Liver (tissue), 9 donors: Measurements from ENCODE around the gene PRMT5. TPM values are rescaled to one million over a fixed set of nuclear protein-coding genes. Genes with fewer than 3 reads are reported as not detected.

Experiments used
- DNase-seq: peaks from one replicate; pipeline ENCODE4 v3.0.0-alpha.2; 2017; ENCODE audit warnings: low spot score
- H3K27ac ChIP-seq, 2 donors: one replicate each; pipeline ENCODE4 v1.7.0; 2013; ENCODE audit warnings: inconsistent platforms in 2 of 2, low read length in 2 of 2, control low read depth in 1 of 2, low read depth in 1 of 2, mild to moderate bottlenecking in 1 of 2
- H3K27me3 ChIP-seq, 4 donors: one replicate each; pipeline versions ENCODE4 v1.6.1 to v1.7.0; 2013; ENCODE audit warnings: low read length in 3 of 4, inconsistent platforms in 1 of 4, mild to moderate bottlenecking in 1 of 4, moderate library complexity in 1 of 4; ENCODE audit not compliant: control insufficient read depth in 4 of 4, insufficient read depth in 4 of 4
- H3K36me3 ChIP-seq, 4 donors: one replicate each; pipeline versions ENCODE4 v1.6.1 to v1.7.0; 2013; ENCODE audit warnings: low read length in 3 of 4, mild to moderate bottlenecking in 3 of 4, low read depth in 1 of 4, moderate library complexity in 1 of 4; ENCODE audit not compliant: control insufficient read depth in 4 of 4, insufficient read depth in 3 of 4
- H3K4me1 ChIP-seq, 4 donors: one replicate each; pipeline versions ENCODE4 v1.6.1 to v1.7.0; 2013; ENCODE audit warnings: low read length in 3 of 4, mild to moderate bottlenecking in 3 of 4, moderate library complexity in 1 of 4; ENCODE audit not compliant: control insufficient read depth in 4 of 4, insufficient read depth in 4 of 4
- H3K4me3 ChIP-seq, 3 donors: one replicate each; pipeline versions ENCODE4 v1.6.1 to v1.7.0; 2013; ENCODE audit warnings: low read length in 3 of 3, control low read depth in 1 of 3, low read depth in 1 of 3, mild to moderate bottlenecking in 1 of 3
- H3K9ac ChIP-seq, 2 donors: one replicate each; pipeline ENCODE4 v1.7.0; 2013; ENCODE audit warnings: low read length in 2 of 2, mild to moderate bottlenecking in 2 of 2, moderate library complexity in 2 of 2, control low read depth in 1 of 2, low read depth in 1 of 2
- H3K9me3 ChIP-seq, 4 donors: one replicate each; pipeline versions ENCODE4 v1.6.1 to v1.7.0; 2013; ENCODE audit warnings: low read length in 3 of 4; ENCODE audit not compliant: control insufficient read depth in 4 of 4
- EGR1 ChIP-seq, 2 donors: IDR thresholded peaks; 2 replicates each; pipeline ENCODE4 v1.6.1; 2016 to 2018; ENCODE audit warnings: antibody characterized with exemption in 2 of 2, low read depth in 2 of 2
- FOXA1 ChIP-seq: IDR thresholded peaks from 2 replicates; pipeline ENCODE4 v1.6.1; 2016; ENCODE audit warnings: antibody characterized with exemption
- FOXA2 ChIP-seq: IDR thresholded peaks from 2 replicates; pipeline ENCODE4 v1.6.1; 2016; ENCODE audit warnings: antibody characterized with exemption
- GABPA ChIP-seq, 2 donors: IDR thresholded peaks in 1 of 2; conservative IDR thresholded peaks in 1 of 2; 2 replicates each; pipeline ENCODE4 v1.6.1; 2016; ENCODE audit warnings: antibody characterized with exemption in 2 of 2, mild to moderate bottlenecking in 1 of 2, moderate library complexity in 1 of 2
- HNF4A ChIP-seq, 2 donors: conservative IDR thresholded peaks; 2 replicates each; pipeline ENCODE4 v1.6.1; 2016; ENCODE audit warnings: antibody characterized with exemption in 2 of 2, mild to moderate bottlenecking in 2 of 2
- HNF4G ChIP-seq: IDR thresholded peaks from 2 replicates; pipeline ENCODE4 v1.6.1; 2016; ENCODE audit warnings: antibody characterized with exemption
- JUND ChIP-seq, 2 donors: IDR thresholded peaks; 2 replicates each; pipeline ENCODE4 v1.6.1; 2016; ENCODE audit warnings: antibody characterized with exemption in 2 of 2
- NR2F2 ChIP-seq: IDR thresholded peaks from 2 replicates; pipeline ENCODE4 v1.6.1; 2016; ENCODE audit warnings: antibody characterized with exemption
- RAD21 ChIP-seq, 2 donors: IDR thresholded peaks; 2 replicates each; pipeline ENCODE4 v1.6.1; 2016; ENCODE audit warnings: antibody characterized with exemption in 2 of 2, mild to moderate bottlenecking in 2 of 2
- RXRA ChIP-seq, 2 donors: IDR thresholded peaks; 2 replicates each; pipeline ENCODE4 v1.6.1; 2017 to 2018; ENCODE audit warnings: antibody characterized with exemption in 2 of 2, mild to moderate bottlenecking in 1 of 2
- SP1 ChIP-seq: IDR thresholded peaks from 2 replicates; pipeline ENCODE4 v1.6.1; 2018; ENCODE audit warnings: antibody characterized with exemption, mild to moderate bottlenecking
- TAF1 ChIP-seq: conservative IDR thresholded peaks from 2 replicates; pipeline ENCODE4 v1.6.1; 2016; ENCODE audit warnings: antibody characterized with exemption, mild to moderate bottlenecking
- YY1 ChIP-seq: IDR thresholded peaks from 2 replicates; pipeline ENCODE4 v1.6.1; 2016; ENCODE audit warnings: antibody characterized with exemption, mild to moderate bottlenecking
- WGBS: extraction: QIAGEN DNeasy Blood & Tissue Kit; methylation state at CpG from one replicate; pipeline ENCODE4 v1.1.7; 2013; 5-methylcytosine and 5-hydroxymethylcytosine counted together
- polyA plus RNA-seq, 2 donors: library from polyadenylated mRNA; stranded (reverse) in 1 of 2; unstranded in 1 of 2; fragments of 200-250 nt in 1 of 2; fragments of >200 nt in 1 of 2; fragmentation: Nextera tagmentation in 1 of 2; extraction: Ambion mirVana in 1 of 2; gene quantifications; one replicate each; pipeline versions ENCODE4 v1.2.1 to v1.2.3, GENCODE V29; 2013 to 2015
- total RNA-seq, 2 donors: library from RNA; depleted of rRNA; stranded (reverse); fragments of >200 nt; gene quantifications; one replicate each; pipeline ENCODE4 v1.2.3, GENCODE V29; 2014
- TF ChIP-seq, protein P1 (sequence below): IDR thresholded peaks from 2 replicates; pipeline ENCODE4 v1.6.1; 2016; ENCODE audit warnings: antibody characterized with exemption
- TF ChIP-seq, protein P2 (sequence below): IDR thresholded peaks from 2 replicates; pipeline ENCODE4 v1.6.1; 2016; ENCODE audit warnings: antibody characterized with exemption
- TF ChIP-seq, protein P3 (sequence below): IDR thresholded peaks from 2 replicates; pipeline ENCODE4 v1.6.1; 2016; ENCODE audit warnings: antibody characterized with exemption
- TF ChIP-seq, protein P4 (sequence below): IDR thresholded peaks from 2 replicates; pipeline ENCODE4 v1.6.1; 2016; ENCODE audit warnings: antibody characterized with exemption, mild to moderate bottlenecking
- TF ChIP-seq, protein P5 (sequence below): fragments of 150-350 bp; IDR thresholded peaks from 2 replicates; pipeline ENCODE4 v1.5.1; 2017; ENCODE audit warnings: improper control_type of control experiment, low read depth, low read length; ENCODE audit not compliant: missing input control
- donor health status: healthy.
- donor health status: healthy.
- donor health status: healthy.
- donor health status: healthy.
- donor health status: healthy.

Gene PRMT5
- total and polyA plus RNA-seq, 4 donors: 14.1 to 28.2 (median 26.8) TPM

DNA sequence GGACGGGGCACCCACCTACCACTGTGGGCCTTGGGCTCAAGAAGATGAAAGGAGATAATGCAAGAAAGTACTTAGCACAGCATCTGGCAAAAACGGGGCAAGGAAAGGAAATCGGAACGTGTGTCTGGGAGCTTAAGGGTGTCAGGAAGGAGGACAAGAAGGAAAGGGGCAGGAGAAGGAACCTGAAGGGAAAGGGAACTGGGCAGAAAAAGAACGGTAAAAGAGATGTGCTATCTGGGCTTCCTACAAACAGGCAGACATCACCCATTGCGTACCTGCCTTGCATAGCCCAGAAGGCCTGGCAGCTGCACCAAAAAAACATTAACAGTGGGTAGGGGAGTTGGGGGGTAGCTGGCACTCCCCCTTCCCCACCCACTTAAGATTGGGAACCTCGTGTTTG, 47.1 kb downstream of the PRMT5 start:
- H3K27me3 ChIP-seq: no peaks in the 10 kb centered on the region
- peaks cover 0 to 22% (median 17%) of the 10 kb centered on the region in 4 donors for H3K36me3 ChIP-seq
- H3K27ac ChIP-seq: no peak overlapping the region
- no peak for DNase-seq
- 44% methylated on average over 7 of the region's 7 CpGs for WGBS
- TF ChIP-seq, protein P1, sequence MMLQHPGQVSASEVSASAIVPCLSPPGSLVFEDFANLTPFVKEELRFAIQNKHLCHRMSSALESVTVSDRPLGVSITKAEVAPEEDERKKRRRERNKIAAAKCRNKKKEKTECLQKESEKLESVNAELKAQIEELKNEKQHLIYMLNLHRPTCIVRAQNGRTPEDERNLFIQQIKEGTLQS: no peak
- TF ChIP-seq JUND (IDR thresholded peaks at IDR 0.05) (no peak), FOXA1 (no peak), FOXA2 (no peak), RXRA (IDR thresholded peaks at IDR 0.05) (no peak), TAF1 (no peak), GABPA (IDR thresholded peaks at IDR 0.05 in 1 of 2, conservative IDR thresholded peaks at IDR 0.05 in 1 of 2) (no peak), NR2F2 (no peak), SP1 (no peak), RAD21 (IDR thresholded peaks at IDR 0.05) (no peak), YY1 (no peak), HNF4G (no peak), HNF4A (conservative IDR thresholded peaks at IDR 0.05) (no peak), EGR1 (IDR thresholded peaks at IDR 0.05; ENCODE audit: low read depth in 2 of 2) (no peak)
- TF ChIP-seq, protein P2, sequence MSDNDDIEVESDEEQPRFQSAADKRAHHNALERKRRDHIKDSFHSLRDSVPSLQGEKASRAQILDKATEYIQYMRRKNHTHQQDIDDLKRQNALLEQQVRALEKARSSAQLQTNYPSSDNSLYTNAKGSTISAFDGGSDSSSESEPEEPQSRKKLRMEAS: no peak
- TF ChIP-seq, protein P3, sequence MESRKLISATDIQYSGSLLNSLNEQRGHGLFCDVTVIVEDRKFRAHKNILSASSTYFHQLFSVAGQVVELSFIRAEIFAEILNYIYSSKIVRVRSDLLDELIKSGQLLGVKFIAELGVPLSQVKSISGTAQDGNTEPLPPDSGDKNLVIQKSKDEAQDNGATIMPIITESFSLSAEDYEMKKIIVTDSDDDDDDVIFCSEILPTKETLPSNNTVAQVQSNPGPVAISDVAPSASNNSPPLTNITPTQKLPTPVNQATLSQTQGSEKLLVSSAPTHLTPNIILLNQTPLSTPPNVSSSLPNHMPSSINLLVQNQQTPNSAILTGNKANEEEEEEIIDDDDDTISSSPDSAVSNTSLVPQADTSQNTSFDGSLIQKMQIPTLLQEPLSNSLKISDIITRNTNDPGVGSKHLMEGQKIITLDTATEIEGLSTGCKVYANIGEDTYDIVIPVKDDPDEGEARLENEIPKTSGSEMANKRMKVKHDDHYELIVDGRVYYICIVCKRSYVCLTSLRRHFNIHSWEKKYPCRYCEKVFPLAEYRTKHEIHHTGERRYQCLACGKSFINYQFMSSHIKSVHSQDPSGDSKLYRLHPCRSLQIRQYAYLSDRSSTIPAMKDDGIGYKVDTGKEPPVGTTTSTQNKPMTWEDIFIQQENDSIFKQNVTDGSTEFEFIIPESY: no peak
- TF ChIP-seq, protein P4, sequence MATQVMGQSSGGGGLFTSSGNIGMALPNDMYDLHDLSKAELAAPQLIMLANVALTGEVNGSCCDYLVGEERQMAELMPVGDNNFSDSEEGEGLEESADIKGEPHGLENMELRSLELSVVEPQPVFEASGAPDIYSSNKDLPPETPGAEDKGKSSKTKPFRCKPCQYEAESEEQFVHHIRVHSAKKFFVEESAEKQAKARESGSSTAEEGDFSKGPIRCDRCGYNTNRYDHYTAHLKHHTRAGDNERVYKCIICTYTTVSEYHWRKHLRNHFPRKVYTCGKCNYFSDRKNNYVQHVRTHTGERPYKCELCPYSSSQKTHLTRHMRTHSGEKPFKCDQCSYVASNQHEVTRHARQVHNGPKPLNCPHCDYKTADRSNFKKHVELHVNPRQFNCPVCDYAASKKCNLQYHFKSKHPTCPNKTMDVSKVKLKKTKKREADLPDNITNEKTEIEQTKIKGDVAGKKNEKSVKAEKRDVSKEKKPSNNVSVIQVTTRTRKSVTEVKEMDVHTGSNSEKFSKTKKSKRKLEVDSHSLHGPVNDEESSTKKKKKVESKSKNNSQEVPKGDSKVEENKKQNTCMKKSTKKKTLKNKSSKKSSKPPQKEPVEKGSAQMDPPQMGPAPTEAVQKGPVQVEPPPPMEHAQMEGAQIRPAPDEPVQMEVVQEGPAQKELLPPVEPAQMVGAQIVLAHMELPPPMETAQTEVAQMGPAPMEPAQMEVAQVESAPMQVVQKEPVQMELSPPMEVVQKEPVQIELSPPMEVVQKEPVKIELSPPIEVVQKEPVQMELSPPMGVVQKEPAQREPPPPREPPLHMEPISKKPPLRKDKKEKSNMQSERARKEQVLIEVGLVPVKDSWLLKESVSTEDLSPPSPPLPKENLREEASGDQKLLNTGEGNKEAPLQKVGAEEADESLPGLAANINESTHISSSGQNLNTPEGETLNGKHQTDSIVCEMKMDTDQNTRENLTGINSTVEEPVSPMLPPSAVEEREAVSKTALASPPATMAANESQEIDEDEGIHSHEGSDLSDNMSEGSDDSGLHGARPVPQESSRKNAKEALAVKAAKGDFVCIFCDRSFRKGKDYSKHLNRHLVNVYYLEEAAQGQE: no peak
- TF ChIP-seq, protein P5, sequence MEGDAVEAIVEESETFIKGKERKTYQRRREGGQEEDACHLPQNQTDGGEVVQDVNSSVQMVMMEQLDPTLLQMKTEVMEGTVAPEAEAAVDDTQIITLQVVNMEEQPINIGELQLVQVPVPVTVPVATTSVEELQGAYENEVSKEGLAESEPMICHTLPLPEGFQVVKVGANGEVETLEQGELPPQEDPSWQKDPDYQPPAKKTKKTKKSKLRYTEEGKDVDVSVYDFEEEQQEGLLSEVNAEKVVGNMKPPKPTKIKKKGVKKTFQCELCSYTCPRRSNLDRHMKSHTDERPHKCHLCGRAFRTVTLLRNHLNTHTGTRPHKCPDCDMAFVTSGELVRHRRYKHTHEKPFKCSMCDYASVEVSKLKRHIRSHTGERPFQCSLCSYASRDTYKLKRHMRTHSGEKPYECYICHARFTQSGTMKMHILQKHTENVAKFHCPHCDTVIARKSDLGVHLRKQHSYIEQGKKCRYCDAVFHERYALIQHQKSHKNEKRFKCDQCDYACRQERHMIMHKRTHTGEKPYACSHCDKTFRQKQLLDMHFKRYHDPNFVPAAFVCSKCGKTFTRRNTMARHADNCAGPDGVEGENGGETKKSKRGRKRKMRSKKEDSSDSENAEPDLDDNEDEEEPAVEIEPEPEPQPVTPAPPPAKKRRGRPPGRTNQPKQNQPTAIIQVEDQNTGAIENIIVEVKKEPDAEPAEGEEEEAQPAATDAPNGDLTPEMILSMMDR: no peak
- peaks cover 0 to 4% (median 2%) of the 10 kb centered on the region in 4 donors for H3K4me1 ChIP-seq
- H3K9me3 ChIP-seq: no peaks in the 10 kb centered on the region
- no peak overlapping the region for H3K4me3 ChIP-seq
- no peak overlapping the region for H3K9ac ChIP-seq
